Effector CD8-positive, alpha-beta T cell (primary cell): ENCODE data around the gene FARP1.

Source experiments
- DNase-seq: peaks from one replicate; lab custom pipeline; 2025; lab: John Stamatoyannopoulos, UW

FARP1 gene

DNA sequence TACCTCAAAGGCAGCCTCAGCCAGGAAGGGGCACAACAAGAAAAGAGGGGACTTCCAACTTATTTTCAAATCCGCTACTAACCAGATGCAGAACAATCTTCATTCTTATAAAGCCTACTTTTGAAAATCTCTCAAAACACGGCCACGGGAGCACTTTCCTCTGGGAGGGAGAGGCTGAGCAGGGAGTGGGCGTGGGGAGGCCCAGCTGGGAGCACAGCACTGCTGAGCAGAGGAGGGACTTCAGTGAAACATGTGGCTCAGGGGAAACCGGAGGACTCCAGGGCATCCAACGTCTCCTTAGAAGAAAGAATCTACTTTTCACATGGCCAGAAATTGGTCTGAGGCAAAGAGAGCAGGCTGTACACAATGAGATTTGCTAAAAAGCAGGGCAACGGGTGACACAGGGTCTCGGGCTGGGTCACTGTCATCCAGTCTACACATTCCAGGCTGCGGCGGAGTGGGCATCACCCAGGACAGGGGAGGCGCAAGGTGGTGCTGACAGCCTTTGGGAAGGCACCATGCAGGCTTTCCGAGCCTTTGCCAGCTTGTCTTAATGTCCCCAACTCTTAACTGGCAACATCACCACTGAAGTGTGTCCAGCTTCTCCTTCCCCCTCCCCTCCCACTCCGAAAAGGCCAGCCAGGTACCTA, 317.0 kb downstream of the FARP1 start:
- no peak for DNase-seq

DNA sequence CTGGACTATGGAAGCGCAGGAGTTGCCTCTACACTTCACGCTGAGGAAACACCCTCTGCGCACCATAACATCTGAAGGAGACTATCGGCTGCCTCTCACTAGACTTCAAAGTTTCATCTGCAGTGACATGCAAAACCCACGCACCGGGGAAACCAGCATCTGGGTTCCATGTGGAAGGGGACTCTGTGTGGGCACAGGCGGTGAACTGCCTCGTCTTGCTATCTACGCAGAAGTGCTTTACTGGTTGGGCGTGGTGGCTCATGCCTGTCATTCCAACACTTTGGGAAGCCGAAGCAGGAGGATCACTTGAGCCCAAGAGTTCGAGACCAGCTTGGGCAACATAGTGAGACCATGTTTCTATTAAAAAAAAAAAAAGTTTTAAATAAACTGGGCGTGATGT, 317.6 kb downstream of the FARP1 start:
- DNase-seq = no peak

- DNase-seq = no peak
Measured at GRCh38 chr13:98461486-98462240, 318.8 kb downstream of the FARP1 start.

- no peak for DNase-seq
Measured at GRCh38 chr13:98462241-98462882, 319.5 kb downstream of the FARP1 start.

- no peak for DNase-seq
Measured at GRCh38 chr13:98462946-98463345, 320.1 kb downstream of the FARP1 start.

DNA sequence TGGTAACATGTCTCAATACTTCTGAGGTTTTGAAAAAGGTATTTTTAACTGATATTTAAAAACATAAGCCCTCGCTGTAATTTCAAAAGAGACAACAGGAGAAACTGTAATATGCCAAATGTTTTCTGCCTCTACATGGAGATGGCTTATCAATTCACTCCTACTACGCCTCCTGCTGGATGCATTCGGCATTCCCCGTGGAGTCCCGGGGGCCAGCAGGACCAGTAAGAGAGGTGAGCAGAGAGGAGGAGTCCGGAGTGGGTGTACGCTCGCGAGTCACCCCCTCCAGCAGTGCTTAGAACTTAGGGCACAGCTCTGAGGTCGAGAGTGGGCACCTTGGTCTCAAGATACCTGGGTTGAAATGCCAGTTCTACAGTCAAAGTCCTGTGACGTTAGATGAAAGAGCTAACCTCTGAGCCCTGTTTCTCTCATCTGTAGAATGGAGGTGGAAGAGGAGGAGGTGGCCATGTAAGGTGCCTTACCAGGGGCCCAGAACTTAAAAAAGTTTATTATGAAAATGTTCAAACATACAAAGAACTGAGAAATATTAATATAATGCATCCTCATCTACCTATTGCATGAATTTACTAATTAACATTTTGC, 323.8 kb downstream of the FARP1 start:
- DNase-seq = no peak

DNA sequence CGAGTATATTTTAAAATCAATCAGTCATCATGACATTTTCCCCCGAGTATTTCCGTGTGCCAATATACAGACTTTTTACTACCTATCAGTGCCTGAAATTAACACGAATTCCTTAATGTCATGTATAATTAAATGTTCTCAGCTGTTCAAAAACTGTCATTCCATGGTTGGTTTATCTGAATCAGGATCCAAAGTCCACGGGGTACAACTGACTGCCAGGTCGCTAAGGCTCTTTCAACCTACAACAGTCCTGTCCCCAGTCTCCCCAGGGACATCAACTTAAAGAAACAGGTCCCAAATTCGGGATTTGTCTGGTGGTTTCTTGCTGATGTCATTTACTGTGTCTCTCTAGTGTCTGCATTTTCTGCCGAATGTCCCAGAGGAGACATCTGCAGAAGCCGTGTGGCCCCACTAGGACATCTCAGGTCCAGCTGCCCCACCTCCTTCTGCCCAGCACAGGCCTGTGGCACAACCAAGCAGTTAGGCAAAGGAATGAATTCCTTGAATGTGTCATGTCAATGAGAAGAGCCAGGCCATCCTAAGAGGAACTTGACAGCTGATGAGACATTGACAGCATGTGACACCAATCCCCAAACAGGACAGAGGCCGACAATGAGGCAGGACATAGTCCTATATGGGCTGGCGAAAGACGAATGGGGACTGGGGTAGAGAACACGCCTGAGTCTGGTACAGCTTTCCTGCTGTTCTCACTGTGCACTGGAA, 324.5 kb downstream of the FARP1 start:
- no peak for DNase-seq

DNA sequence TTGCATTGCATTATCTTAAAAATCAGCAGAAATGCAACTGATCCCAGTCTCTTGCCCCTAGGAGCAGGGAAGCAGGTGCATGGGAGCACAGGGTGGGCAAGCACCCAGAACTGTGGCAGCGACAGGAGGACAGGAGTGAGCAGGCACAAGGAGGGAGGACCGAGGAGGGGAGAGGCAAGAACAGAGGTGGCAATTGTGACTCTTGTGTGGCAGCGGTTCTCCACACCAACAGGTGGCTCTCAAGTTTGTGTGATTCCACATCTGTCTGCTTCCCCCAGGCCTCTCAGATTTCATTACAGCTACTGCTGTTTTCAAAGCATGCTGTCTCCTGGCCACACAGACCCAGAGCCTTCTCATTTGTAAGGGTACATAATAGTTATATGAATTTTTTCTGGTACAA, 325.5 kb downstream of the FARP1 start:
- DNase-seq = no peak

DNA sequence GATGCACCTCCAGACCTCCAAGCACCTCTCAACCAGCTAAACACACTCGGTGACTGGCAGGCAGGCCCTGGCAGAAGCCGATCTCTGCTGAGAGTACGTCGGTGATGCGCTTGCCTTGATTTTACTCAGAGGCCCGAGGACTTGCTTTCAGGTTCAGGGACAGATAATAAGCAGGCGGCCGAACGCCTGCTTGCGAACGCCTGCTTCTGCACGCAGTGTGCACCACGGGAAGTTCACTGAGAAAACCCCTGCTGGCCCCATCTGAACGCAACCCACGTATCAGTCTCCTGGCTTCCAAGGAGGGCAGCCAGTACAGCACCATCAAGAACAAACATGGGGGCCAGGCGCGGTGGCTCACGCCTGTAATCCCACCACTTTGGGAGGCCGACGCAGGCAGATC, 326.0 kb downstream of the FARP1 start:
- no peak for DNase-seq

DNA sequence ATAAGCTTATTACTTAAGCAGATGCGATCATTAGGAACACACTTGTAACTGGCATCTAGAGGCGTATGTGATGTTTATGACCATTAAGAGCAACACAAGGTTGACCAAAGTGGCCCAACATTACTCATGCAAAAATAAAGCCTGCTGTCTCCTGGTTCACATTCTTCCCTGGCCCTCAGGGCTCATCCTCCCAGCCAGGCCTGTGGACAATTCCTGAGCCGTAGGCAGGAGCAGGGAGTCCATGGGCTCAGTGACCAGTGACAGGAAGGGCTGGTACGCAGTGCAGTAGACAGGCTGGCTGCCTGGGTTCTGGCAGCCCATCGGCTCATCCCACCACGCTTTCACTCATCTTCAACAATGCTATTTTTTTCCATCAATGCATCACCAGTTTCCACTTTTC, 328.0 kb downstream of the FARP1 start:
- DNase-seq = no peak

- no peak for DNase-seq
Measured at GRCh38 chr13:98471934-98472333, 329.0 kb downstream of the FARP1 start.

GRCh38 chr13:98473135-98473787, 330.4 kb downstream of the FARP1 start:
- DNase-seq = no peak

GRCh38 chr13:98473788-98474144, 330.9 kb downstream of the FARP1 start:
- DNase-seq = no peak

GRCh38 chr13:98474292-98474691, 331.4 kb downstream of the FARP1 start:
- DNase-seq = no peak

- DNase-seq = no peak
Measured at GRCh38 chr13:98474761-98475160, 331.9 kb downstream of the FARP1 start.

GRCh38 chr13:98475522-98475921, 332.6 kb downstream of the FARP1 start:
- no peak for DNase-seq

GRCh38 chr13:98476106-98476505, 333.2 kb downstream of the FARP1 start:
- no peak for DNase-seq

DNA sequence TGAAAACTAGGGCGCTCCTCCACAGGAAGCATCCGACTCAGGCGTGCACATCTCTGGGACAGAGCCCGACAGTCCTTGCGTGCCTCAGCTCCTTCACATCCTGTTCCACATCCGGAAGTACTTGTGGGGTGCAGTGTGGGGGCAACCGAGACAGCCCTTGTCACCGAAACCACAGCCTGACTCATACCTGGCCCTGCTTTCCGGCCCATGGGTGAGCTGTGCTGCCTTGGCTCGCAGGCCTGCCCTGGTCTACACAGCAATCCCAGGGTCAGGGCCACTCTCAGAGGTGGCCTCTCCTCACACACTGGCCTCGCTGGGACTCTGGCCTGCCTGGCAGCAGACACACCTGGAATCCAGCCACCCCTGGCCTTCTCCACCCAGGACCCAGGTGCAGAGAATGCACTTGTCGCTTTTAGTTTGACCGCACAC, 333.7 kb downstream of the FARP1 start:
- DNase-seq = peak; percentile 36

- DNase-seq = no peak
Measured at GRCh38 chr13:98478189-98479129, 335.6 kb downstream of the FARP1 start.

- DNase-seq = no peak
Measured at GRCh38 chr13:98479496-98480003, 336.7 kb downstream of the FARP1 start.
